ENCODE measurements around the gene CDK2. TPM values are rescaled to one million over a fixed set of nuclear protein-coding genes. Genes with fewer than 3 reads are reported as not detected.

CDK2 gene
- total and polyA plus RNA-seq, 9 of the 15 experiments (the other 6 are each of a cell fraction or from before 2014, with no cell fraction given) = 17.4 to 213 (median 109) TPM

GRCh38 chr12:55972911-55973598 is 6.4 kb downstream of the CDK2 start (continued):
- TF ChIP-seq, protein P1, sequence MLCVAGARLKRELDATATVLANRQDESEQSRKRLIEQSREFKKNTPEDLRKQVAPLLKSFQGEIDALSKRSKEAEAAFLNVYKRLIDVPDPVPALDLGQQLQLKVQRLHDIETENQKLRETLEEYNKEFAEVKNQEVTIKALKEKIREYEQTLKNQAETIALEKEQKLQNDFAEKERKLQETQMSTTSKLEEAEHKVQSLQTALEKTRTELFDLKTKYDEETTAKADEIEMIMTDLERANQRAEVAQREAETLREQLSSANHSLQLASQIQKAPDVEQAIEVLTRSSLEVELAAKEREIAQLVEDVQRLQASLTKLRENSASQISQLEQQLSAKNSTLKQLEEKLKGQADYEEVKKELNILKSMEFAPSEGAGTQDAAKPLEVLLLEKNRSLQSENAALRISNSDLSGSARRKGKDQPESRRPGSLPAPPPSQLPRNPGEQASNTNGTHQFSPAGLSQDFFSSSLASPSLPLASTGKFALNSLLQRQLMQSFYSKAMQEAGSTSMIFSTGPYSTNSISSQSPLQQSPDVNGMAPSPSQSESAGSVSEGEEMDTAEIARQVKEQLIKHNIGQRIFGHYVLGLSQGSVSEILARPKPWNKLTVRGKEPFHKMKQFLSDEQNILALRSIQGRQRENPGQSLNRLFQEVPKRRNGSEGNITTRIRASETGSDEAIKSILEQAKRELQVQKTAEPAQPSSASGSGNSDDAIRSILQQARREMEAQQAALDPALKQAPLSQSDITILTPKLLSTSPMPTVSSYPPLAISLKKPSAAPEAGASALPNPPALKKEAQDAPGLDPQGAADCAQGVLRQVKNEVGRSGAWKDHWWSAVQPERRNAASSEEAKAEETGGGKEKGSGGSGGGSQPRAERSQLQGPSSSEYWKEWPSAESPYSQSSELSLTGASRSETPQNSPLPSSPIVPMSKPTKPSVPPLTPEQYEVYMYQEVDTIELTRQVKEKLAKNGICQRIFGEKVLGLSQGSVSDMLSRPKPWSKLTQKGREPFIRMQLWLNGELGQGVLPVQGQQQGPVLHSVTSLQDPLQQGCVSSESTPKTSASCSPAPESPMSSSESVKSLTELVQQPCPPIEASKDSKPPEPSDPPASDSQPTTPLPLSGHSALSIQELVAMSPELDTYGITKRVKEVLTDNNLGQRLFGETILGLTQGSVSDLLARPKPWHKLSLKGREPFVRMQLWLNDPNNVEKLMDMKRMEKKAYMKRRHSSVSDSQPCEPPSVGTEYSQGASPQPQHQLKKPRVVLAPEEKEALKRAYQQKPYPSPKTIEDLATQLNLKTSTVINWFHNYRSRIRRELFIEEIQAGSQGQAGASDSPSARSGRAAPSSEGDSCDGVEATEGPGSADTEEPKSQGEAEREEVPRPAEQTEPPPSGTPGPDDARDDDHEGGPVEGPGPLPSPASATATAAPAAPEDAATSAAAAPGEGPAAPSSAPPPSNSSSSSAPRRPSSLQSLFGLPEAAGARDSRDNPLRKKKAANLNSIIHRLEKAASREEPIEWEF (CRISPR knock-in tag; IDR thresholded peaks at IDR 0.05) = no peak
- TF ChIP-seq, protein P2, sequence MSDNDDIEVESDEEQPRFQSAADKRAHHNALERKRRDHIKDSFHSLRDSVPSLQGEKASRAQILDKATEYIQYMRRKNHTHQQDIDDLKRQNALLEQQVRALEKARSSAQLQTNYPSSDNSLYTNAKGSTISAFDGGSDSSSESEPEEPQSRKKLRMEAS (CRISPR knock-in tag; IDR thresholded peaks at IDR 0.05) = no peak
- no peak for TF ChIP-seq PML (IDR thresholded peaks at IDR 0.05; ENCODE audit: low read length)
- no peak for TF ChIP-seq FOXJ3 (CRISPR knock-in tag; IDR thresholded peaks at IDR 0.05)
- TF ChIP-seq HMBOX1 (IDR thresholded peaks at IDR 0.05) = no peak
- no peak for TF ChIP-seq MTF1 (CRISPR knock-in tag; IDR thresholded peaks at IDR 0.05; ENCODE audit: borderline replicate concordance)
- TF ChIP-seq KAT2B (IDR thresholded peaks at IDR 0.05; ENCODE audit: low read depth, low read length) = no peak
- no peak for TF ChIP-seq RBM15 (IDR thresholded peaks at IDR 0.05; ENCODE audit: insufficient read depth, low read length)
- TF ChIP-seq ZNF830 (CRISPR knock-in tag; IDR thresholded peaks at IDR 0.05) = no peak
- peak in 1 of 2 experiments; percentile 64; a peak in 1 of 4 replicates for TF ChIP-seq SRF (CRISPR knock-in tag; IDR thresholded peaks at IDR 0.05)
- TF ChIP-seq NELFE (IDR thresholded peaks at IDR 0.05; ENCODE audit: insufficient read depth, insufficient read length) = no peak
- TF ChIP-seq, protein P3, sequence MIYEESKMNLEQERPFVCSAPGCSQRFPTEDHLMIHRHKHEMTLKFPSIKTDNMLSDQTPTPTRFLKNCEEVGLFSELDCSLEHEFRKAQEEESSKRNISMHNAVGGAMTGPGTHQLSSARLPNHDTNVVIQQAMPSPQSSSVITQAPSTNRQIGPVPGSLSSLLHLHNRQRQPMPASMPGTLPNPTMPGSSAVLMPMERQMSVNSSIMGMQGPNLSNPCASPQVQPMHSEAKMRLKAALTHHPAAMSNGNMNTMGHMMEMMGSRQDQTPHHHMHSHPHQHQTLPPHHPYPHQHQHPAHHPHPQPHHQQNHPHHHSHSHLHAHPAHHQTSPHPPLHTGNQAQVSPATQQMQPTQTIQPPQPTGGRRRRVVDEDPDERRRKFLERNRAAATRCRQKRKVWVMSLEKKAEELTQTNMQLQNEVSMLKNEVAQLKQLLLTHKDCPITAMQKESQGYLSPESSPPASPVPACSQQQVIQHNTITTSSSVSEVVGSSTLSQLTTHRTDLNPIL (CRISPR knock-in tag; IDR thresholded peaks at IDR 0.05) = no peak
- no peak for TF ChIP-seq UBTF (IDR thresholded peaks at IDR 0.05; ENCODE audit: borderline replicate concordance in 1 of 2, low read depth in 2 of 2, low read length in 2 of 2)
- TF ChIP-seq, protein P4, sequence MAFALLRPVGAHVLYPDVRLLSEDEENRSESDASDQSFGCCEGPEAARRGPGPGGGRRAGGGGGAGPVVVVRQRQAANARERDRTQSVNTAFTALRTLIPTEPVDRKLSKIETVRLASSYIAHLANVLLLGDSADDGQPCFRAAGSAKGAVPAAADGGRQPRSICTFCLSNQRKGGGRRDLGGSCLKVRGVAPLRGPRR (CRISPR knock-in tag; IDR thresholded peaks at IDR 0.05) = no peak
- no peak for TF ChIP-seq CGGBP1 (CRISPR knock-in tag; IDR thresholded peaks at IDR 0.05)
- no peak for TF ChIP-seq BCL6 (CRISPR knock-in tag; IDR thresholded peaks at IDR 0.05)
